HG03060 (cell line): ENCODE results near the gene PVALEF.
"Not testable (repeated sequence)": the region's sequence is repeated elsewhere in the genome, so short reads cannot be mapped to it uniquely, and the experiment has no call there.

ENCODE experiments used
- ATAC-seq: cut with Tn5 transposase; IDR thresholded peaks from one replicate; pipeline ENCODE4 v1.9.1; 2021; ENCODE audit warnings: low read depth, moderate number of reproducible peaks; ENCODE audit not compliant: unreplicated experiment

Gene PVALEF

GRCh38 chr17:81143200-81143527 lies 22.1 kb upstream of the PVALEF start:
- ATAC-seq = no peak

GRCh38 chr17:81143717-81144422 lies 21.4 kb upstream of the PVALEF start:
- no peak for ATAC-seq

GRCh38 chr17:81144423-81144781 lies 20.9 kb upstream of the PVALEF start:
- ATAC-seq = no peak

GRCh38 chr17:81146208-81146607 lies 19.1 kb upstream of the PVALEF start:
- not testable (repeated sequence) for ATAC-seq

- no peak for ATAC-seq
Measured at GRCh38 chr17:81147701-81148100, 17.6 kb upstream of the PVALEF start.

GRCh38 chr17:81148571-81148970 lies 16.7 kb upstream of the PVALEF start:
- no peak for ATAC-seq

GRCh38 chr17:81148986-81149533 lies 16.2 kb upstream of the PVALEF start:
- no peak for ATAC-seq

- no peak for ATAC-seq
Measured at GRCh38 chr17:81150377-81151077, 14.8 kb upstream of the PVALEF start.

GRCh38 chr17:81151278-81151677 lies 14.0 kb upstream of the PVALEF start:
- ATAC-seq = no peak

- ATAC-seq = no peak
Measured at GRCh38 chr17:81152288-81152828, 12.9 kb upstream of the PVALEF start.

- ATAC-seq = no peak
Measured at GRCh38 chr17:81153340-81153803, 11.9 kb upstream of the PVALEF start.

GRCh38 chr17:81154016-81154415 lies 11.3 kb upstream of the PVALEF start:
- not testable (repeated sequence) for ATAC-seq

- ATAC-seq = no peak
Measured at GRCh38 chr17:81154961-81155360, 10.3 kb upstream of the PVALEF start.

GRCh38 chr17:81156866-81157805 lies 8.2 kb upstream of the PVALEF start:
- no peak for ATAC-seq

GRCh38 chr17:81157848-81158687 lies 7.2 kb upstream of the PVALEF start:
- no peak for ATAC-seq

GRCh38 chr17:81158688-81159590 lies 6.4 kb upstream of the PVALEF start:
- no peak for ATAC-seq

GRCh38 chr17:81159611-81160265 lies 5.6 kb upstream of the PVALEF start:
- ATAC-seq = no peak

- ATAC-seq = no peak
Measured at GRCh38 chr17:81160306-81160705, 5.0 kb upstream of the PVALEF start.
